MM.1S (cell line): ENCODE data around the gene IL17REL.

Experiments used
- DNase-seq: peaks from one replicate; pipeline ENCODE4 v3.0.0-alpha.2; 2015
- H2AFZ ChIP-seq: fragments of 300-600 bp; sonication (generic); 2 replicates; pipeline ENCODE4 v1.6.0; 2016; ENCODE audit warnings: antibody characterized with exemption, low read length
- H3F3A ChIP-seq: fragments of 300-600 bp; sonication (generic); 2 replicates; pipeline ENCODE4 v1.6.1; 2016; ENCODE audit warnings: mild to moderate bottlenecking, antibody characterized with exemption, low read length, moderate library complexity, mixed read lengths; ENCODE audit not compliant: insufficient read depth
- H3K27ac ChIP-seq: fragments of 300-600 bp; sonication (generic); 2 replicates; pipeline ENCODE4 v1.5.1; 2016; ENCODE audit warnings: mild to moderate bottlenecking, low read length
- H3K27me3 ChIP-seq: fragments of 300-600 bp; sonication (generic); replicated peaks from 2 replicates; pipeline ENCODE4 v1.6.0; 2016; ENCODE audit warnings: low read length; ENCODE audit not compliant: insufficient read depth
- H3K36me3 ChIP-seq: fragments of 300-600 bp; sonication (generic); replicated peaks from 2 replicates; pipeline ENCODE4 v1.6.1; 2016; ENCODE audit warnings: mild to moderate bottlenecking, low read length, mixed read lengths; ENCODE audit not compliant: insufficient read depth
- H3K4me1 ChIP-seq: fragments of 300-600 bp; sonication (generic); 2 replicates; pipeline ENCODE4 v1.6.1; 2016; ENCODE audit warnings: low read length, mixed read lengths
- H3K4me2 ChIP-seq: fragments of 300-600 bp; sonication (generic); 2 replicates; pipeline ENCODE4 v1.6.0; 2016; ENCODE audit warnings: low read depth, low read length
- H3K4me3 ChIP-seq: fragments of 300-600 bp; sonication (generic); 2 replicates; pipeline ENCODE4 v1.5.1; 2016; ENCODE audit warnings: low read length, mixed read lengths
- H3K79me2 ChIP-seq: fragments of 300-600 bp; sonication (generic); 2 replicates; pipeline ENCODE4 v1.6.1; 2016; ENCODE audit warnings: mixed run types, low read length, mixed read lengths
- H3K9ac ChIP-seq: fragments of 300-600 bp; sonication (generic); 2 replicates; pipeline ENCODE4 v1.6.1; 2016; ENCODE audit warnings: low read length, mixed read lengths
- H3K9me2 ChIP-seq: fragments of 300-600 bp; sonication (generic); replicated peaks from 2 replicates; pipeline ENCODE4 v1.6.1; 2016; ENCODE audit warnings: mild to moderate bottlenecking, low read length, mixed read lengths; ENCODE audit not compliant: insufficient read depth
- H3K9me3 ChIP-seq: fragments of 300-600 bp; sonication (generic); replicated peaks from 2 replicates; pipeline ENCODE4 v1.6.1; 2016; ENCODE audit warnings: mild to moderate bottlenecking, low read length, mixed read lengths; ENCODE audit not compliant: insufficient read depth
- H4K20me1 ChIP-seq: fragments of 300-600 bp; sonication (generic); 2 replicates; pipeline ENCODE4 v1.6.1; 2016; ENCODE audit warnings: mild to moderate bottlenecking, low read length, moderate library complexity, mixed read lengths; ENCODE audit not compliant: insufficient read depth
- EZH2 ChIP-seq: fragments of 300-600 bp; sonication (generic); optimal IDR thresholded peaks from 2 replicates; pipeline ENCODE3; 2017; ENCODE audit warnings: low read depth, mild to moderate bottlenecking, antibody characterized with exemption, low read length, mixed read lengths
- EZH2phosphoT487 ChIP-seq: fragments of 300-600 bp; sonication (generic); IDR thresholded peaks from 2 replicates; pipeline ENCODE4 v1.6.1; 2018; ENCODE audit warnings: antibody characterized with exemption, low read length
- TF ChIP-seq, protein P1 (sequence below): fragments of 300-600 bp; sonication (generic); IDR thresholded peaks from 2 replicates; pipeline ENCODE4 v1.5.1; 2016; ENCODE audit warnings: antibody characterized with exemption, low read length, mixed read lengths

The IL17REL gene

GRCh38 chr22:49960159-49961004, 52.2 kb downstream of the IL17REL start, which contains the start of gene PIM3:
Gene PIM3, plus strand, starts transcription at chr22:49960772. Its CDS starts 176 bp downstream, at chr22:49960948.
- Histone ChIP-seq H3K4me3 (peak within 1 kb of the TSS; percentile 94), H3K27me3 (no peaks in the 10 kb centered on the region), H3K27ac (peak within 1 kb of the TSS; percentile 64; the same call in 1 of the 2 replicates), H3K9me2 (no peaks in the 10 kb centered on the region), H3K4me1 (0 out of 2 replicates have a peak, but pooled peaks cover 9% of the 10 kb centered on the region), H3K9me3 (no peaks in the 10 kb centered on the region), H3K36me3 (0 out of 2 replicates have a peak, but pooled peaks cover 6% of the 10 kb centered on the region), H3K9ac (peak within 1 kb of the TSS; percentile 79), H3F3A (no peaks in the 10 kb centered on the region), H2AFZ (peak within 1 kb of the TSS; percentile 88), H4K20me1 (no peaks in the 10 kb centered on the region), H3K79me2 (peaks cover 32% of the 10 kb centered on the region), H3K4me2 (peak within 1 kb of the TSS; percentile 96)
- TF ChIP-seq EZH2phosphoT487 = no peak
- TF ChIP-seq, protein P1, sequence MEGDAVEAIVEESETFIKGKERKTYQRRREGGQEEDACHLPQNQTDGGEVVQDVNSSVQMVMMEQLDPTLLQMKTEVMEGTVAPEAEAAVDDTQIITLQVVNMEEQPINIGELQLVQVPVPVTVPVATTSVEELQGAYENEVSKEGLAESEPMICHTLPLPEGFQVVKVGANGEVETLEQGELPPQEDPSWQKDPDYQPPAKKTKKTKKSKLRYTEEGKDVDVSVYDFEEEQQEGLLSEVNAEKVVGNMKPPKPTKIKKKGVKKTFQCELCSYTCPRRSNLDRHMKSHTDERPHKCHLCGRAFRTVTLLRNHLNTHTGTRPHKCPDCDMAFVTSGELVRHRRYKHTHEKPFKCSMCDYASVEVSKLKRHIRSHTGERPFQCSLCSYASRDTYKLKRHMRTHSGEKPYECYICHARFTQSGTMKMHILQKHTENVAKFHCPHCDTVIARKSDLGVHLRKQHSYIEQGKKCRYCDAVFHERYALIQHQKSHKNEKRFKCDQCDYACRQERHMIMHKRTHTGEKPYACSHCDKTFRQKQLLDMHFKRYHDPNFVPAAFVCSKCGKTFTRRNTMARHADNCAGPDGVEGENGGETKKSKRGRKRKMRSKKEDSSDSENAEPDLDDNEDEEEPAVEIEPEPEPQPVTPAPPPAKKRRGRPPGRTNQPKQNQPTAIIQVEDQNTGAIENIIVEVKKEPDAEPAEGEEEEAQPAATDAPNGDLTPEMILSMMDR = no peak
- no peak for TF ChIP-seq EZH2
- peak; percentile 97 for DNase-seq

GRCh38 chr22:49959782-49960158, 52.8 kb downstream of the IL17REL start:
- TF ChIP-seq EZH2phosphoT487 = no peak
- TF ChIP-seq, protein P1 = peak; percentile 4; the same call in 1 of the 2 replicates
- no peak for DNase-seq
- Histone ChIP-seq H3K9me3 (no peaks in the 10 kb centered on the region), H3K27ac (peak overlapping the region; percentile 64; the same call in 1 of the 2 replicates), H3K79me2 (peaks cover 32% of the 10 kb centered on the region), H2AFZ (peak overlapping the region; percentile 88), H3K9ac (peak overlapping the region; percentile 79), H3K4me3 (peak overlapping the region; percentile 78), H3F3A (no peaks in the 10 kb centered on the region), H4K20me1 (no peaks in the 10 kb centered on the region), H3K4me2 (peak overlapping the region; percentile 96), H3K27me3 (no peaks in the 10 kb centered on the region), H3K36me3 (0 out of 2 replicates have a peak, but pooled peaks cover 6% of the 10 kb centered on the region), H3K4me1 (0 out of 2 replicates have a peak, but pooled peaks cover 9% of the 10 kb centered on the region), H3K9me2 (no peaks in the 10 kb centered on the region)

DNA sequence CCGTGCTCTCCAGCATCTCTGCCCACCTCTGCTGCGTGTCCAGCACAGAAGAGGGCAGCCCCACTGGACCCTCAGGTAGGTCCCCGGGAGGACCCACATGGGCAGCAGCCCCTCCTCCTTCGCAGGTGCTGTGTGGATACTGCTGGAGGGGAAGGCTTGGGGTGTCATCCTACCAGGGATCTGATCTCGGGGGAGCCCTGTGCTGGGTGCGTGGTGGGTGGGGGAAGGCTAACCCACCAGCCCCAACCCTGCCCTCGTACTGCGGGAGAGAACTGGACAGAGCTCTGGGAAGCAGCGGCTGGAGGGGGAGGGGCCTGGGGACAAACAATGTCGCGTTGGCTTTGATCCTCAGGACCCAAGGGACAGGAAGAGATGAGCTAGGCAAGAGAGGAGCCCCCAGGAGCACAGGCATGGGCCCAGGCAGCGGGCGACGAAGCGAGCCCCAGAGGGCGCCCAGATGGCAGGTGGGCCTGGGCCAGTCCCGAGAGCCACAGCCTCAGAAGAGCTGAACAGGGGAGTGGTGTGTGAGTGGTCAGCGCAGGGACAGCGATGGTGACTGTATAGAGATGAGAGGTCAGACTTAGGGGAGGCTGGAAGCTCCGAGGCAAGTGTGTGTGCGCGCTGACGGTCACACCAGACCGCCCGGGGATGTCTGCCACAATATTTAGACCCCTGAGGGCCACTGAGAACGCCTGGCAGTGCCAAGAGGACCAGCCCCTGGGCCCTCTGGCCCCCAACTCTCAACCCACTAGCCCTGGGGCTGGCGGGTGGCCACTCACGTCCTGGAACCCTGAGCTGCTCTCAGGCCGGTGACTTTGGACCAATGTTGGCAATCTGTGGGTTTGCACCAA, 53.4 kb downstream of the IL17REL start:
- H3K9me2 ChIP-seq = no peaks in the 10 kb centered on the region
- peak overlapping the region; percentile 78 for H3K4me3 ChIP-seq
- peak; percentile 5 for DNase-seq
- TF ChIP-seq EZH2 (no peak), EZH2phosphoT487 (no peak)
- TF ChIP-seq, protein P1 = no peak
- H3K79me2 ChIP-seq = peaks cover 31% of the 10 kb centered on the region
- no peaks in the 10 kb centered on the region for H3K9me3 ChIP-seq
- 0 out of 2 replicates have a peak, but pooled peaks cover 6% of the 10 kb centered on the region for H3K36me3 ChIP-seq
- H4K20me1 ChIP-seq = no peaks in the 10 kb centered on the region
- H2AFZ ChIP-seq = peak overlapping the region; percentile 88
- peak overlapping the region; percentile 79 for H3K9ac ChIP-seq
- H3K27ac ChIP-seq = peak overlapping the region; percentile 64; the same call in 1 of the 2 replicates
- peak overlapping the region; percentile 96 for H3K4me2 ChIP-seq
- H3K4me1 ChIP-seq = 0 out of 2 replicates have a peak, but pooled peaks cover 9% of the 10 kb centered on the region
- no peaks in the 10 kb centered on the region for H3F3A ChIP-seq
- no peaks in the 10 kb centered on the region for H3K27me3 ChIP-seq
